Mesothelial cell of epicardium (in vitro differentiated cells): ENCODE results near the gene MOCOS. TPM values are rescaled to one million over a fixed set of nuclear protein-coding genes. Genes with fewer than 3 reads are reported as not detected.

Experiments used
- DNase-seq, 2 experiments: peaks; one replicate each; pipeline ENCODE4 v3.0.0; 2021; ENCODE audit warnings: low spot score in 2 of 2; ENCODE audit not compliant: unreplicated experiment in 2 of 2
- H3K27ac Mint-ChIP-seq: 2 replicates; pipeline ENCODE4 v1.8.0; 2021; ENCODE audit warnings: mixed read lengths
- H3K27me3 Mint-ChIP-seq: 2 replicates; pipeline ENCODE4 v1.8.0; 2021; ENCODE audit warnings: low read depth, mixed read lengths
- H3K36me3 Mint-ChIP-seq: 2 replicates; pipeline ENCODE4 v1.8.0; 2021; ENCODE audit warnings: mixed read lengths
- H3K4me1 Mint-ChIP-seq: 2 replicates; pipeline ENCODE4 v1.8.0; 2021; ENCODE audit warnings: mixed read lengths
- H3K4me3 Mint-ChIP-seq: 2 replicates; pipeline ENCODE4 v1.8.0; 2021; ENCODE audit warnings: mild to moderate bottlenecking, moderate library complexity, mixed read lengths
- H3K9me3 Mint-ChIP-seq: 2 replicates; pipeline ENCODE4 v1.8.0; 2021; ENCODE audit warnings: mixed read lengths
- total RNA-seq: library from RNA; stranded (reverse); gene quantifications from 3 replicates; pipeline ENCODE4 v1.2.1, GENCODE V29; 2021
- TF ChIP-seq, protein P1 (sequence below): fragments of 200-600 bp; sonication (generic); IDR thresholded peaks from one replicate; pipeline ENCODE4 v1.5.0; 2021; ENCODE audit warnings: antibody characterized with exemption; ENCODE audit not compliant: unreplicated experiment

The MOCOS gene
- total RNA-seq, 1 donor from 2014 or later: 2.2 TPM

DNA sequence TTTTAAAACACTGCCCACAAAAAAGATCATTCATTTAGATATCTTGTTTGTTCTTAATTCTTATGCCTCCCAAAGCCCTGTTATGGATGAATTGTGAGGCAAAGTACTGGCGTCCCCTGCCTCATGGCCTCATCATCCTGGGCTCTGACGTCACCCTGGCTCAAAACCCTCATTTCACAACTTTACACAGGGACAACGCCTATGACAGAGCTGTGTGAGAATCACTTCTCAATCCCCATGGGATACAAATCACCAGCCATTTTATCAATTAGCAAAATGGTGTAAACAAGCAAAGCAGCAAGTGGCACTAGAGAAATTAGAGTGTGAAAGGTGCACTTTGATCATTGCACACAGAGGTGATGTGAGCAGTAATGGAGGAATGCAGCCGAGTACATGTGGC is 126.8 kb downstream of the MOCOS start:
- no peak for DNase-seq
- H3K4me1 Mint-ChIP-seq: peaks cover 15% of the 10 kb centered on the region

DNA sequence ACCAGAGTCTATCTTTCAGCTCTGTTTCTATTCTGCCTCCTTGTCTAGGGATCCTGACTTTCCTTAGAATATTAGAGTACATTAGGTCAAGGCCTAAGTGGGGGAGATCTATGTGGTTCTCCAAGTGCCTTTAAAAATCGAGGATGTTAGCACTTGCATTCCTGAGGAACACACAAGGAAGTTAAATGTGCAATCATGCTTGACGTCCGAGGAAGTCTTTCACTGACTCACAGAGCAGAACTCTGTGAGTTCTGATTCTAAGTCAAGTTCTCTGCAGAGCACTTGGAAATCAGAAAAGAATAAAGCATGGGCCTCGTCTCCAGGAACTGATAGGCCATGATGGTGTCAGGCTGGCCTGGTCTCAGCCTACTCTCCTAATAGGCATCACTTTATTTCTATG is 127.5 kb downstream of the MOCOS start:
- no peak for DNase-seq
- H3K36me3 Mint-ChIP-seq: peaks cover 3% of the 10 kb centered on the region
- no peaks in the 10 kb centered on the region for H3K27me3 Mint-ChIP-seq
- peaks cover 8% of the 10 kb centered on the region for H3K4me1 Mint-ChIP-seq
- H3K9me3 Mint-ChIP-seq: peaks cover 19% of the 10 kb centered on the region
- H3K4me3 Mint-ChIP-seq: no peak overlapping the region
- TF ChIP-seq, protein P1, sequence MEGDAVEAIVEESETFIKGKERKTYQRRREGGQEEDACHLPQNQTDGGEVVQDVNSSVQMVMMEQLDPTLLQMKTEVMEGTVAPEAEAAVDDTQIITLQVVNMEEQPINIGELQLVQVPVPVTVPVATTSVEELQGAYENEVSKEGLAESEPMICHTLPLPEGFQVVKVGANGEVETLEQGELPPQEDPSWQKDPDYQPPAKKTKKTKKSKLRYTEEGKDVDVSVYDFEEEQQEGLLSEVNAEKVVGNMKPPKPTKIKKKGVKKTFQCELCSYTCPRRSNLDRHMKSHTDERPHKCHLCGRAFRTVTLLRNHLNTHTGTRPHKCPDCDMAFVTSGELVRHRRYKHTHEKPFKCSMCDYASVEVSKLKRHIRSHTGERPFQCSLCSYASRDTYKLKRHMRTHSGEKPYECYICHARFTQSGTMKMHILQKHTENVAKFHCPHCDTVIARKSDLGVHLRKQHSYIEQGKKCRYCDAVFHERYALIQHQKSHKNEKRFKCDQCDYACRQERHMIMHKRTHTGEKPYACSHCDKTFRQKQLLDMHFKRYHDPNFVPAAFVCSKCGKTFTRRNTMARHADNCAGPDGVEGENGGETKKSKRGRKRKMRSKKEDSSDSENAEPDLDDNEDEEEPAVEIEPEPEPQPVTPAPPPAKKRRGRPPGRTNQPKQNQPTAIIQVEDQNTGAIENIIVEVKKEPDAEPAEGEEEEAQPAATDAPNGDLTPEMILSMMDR: no peak
- H3K27ac Mint-ChIP-seq: no peak overlapping the region

More for the DNA sequence above, 126.8 kb downstream of the MOCOS start:
- Mint-ChIP-seq H3K27ac (no peak overlapping the region), H3K9me3 (peaks cover 12% of the 10 kb centered on the region), H3K4me3 (no peak overlapping the region), H3K27me3 (no peaks in the 10 kb centered on the region), H3K36me3 (peaks cover 3% of the 10 kb centered on the region)
- TF ChIP-seq, protein P1: no peak

DNA sequence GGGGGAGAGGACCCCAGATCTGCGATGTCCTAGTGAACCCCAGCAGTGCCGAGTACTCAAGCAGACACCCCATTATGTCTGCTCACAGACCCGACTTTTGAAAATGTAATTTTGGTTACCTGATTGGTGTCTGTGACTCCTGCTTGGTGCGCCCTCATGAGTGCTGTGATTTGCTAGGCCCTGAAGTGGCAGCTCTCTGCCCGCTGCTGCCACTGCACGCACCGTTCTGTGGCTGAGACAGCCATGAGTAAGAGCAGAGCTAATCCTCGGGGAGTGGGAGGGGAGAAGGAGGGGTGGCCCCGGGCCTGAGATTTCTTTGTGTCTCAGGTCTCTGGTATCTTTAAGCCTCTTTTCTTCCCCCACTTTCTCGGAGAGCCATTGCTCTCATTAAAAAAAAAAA is 128.4 kb downstream of the MOCOS start:
- H3K27me3 Mint-ChIP-seq: no peaks in the 10 kb centered on the region
- peaks cover 4% of the 10 kb centered on the region for H3K4me1 Mint-ChIP-seq
- TF ChIP-seq, protein P1: no peak
- peaks cover 22% of the 10 kb centered on the region for H3K9me3 Mint-ChIP-seq
- no peak overlapping the region for H3K4me3 Mint-ChIP-seq
- peaks cover 3% of the 10 kb centered on the region for H3K36me3 Mint-ChIP-seq
- no peak for DNase-seq
- no peak overlapping the region for H3K27ac Mint-ChIP-seq

DNA sequence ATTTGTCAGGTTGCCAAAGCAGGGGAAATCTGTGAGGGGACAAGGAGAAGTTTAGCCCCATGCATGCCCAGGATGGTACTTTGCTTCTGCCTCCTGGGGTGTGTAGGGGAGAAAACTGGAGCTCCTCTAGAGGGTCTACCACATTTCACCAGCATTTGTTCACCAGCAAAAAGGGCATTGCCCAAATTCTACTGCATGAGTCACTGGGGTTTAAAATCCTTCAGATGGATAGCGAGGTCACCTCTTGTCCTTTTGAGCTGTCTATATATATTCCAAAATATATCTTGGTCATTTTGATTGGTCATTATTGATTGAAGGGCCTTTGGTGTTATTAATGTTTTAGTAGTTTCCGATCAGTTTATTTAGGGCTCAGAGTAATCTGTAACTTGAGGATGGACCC is 128.9 kb downstream of the MOCOS start:
- Mint-ChIP-seq H3K9me3 (peaks cover 22% of the 10 kb centered on the region), H3K4me3 (no peak overlapping the region), H3K36me3 (peaks cover 3% of the 10 kb centered on the region), H3K4me1 (peaks cover 4% of the 10 kb centered on the region), H3K27ac (no peak overlapping the region), H3K27me3 (no peaks in the 10 kb centered on the region)
- TF ChIP-seq, protein P1: no peak
- no peak for DNase-seq

Other genes starting within 250 kb of the MOCOS start
- gene RPRD1A, start 119.9 kb upstream of the MOCOS start, total RNA-seq: 66.0 to 68.2 TPM (median 67.0 TPM) in 3 replicates
- 42.0 to 43.1 TPM (median 42.7 TPM) in 3 replicates for gene SLC39A6, start 58.2 kb upstream of the MOCOS start, total RNA-seq
- gene ELP2, start 57.6 kb upstream of the MOCOS start, total RNA-seq: 131 to 144 TPM (median 143 TPM) in 3 replicates
- 14.0 to 16.3 TPM (median 14.6 TPM) in 3 replicates for gene FHOD3, start 110.2 kb downstream of the MOCOS start, total RNA-seq